ENCODE measurements around the gene LSMEM2. TPM values are rescaled to one million over a fixed set of nuclear protein-coding genes. Genes with fewer than 3 reads are reported as not detected.
A peak's percentile ranks its signal among the peaks of the same experiment; 100 is the strongest.

Gene LSMEM2
- total RNA-seq, 3 donors from 2014 or later (not counting 1 experiment from before 2014, with no cell fraction given), result not detected

DNA sequence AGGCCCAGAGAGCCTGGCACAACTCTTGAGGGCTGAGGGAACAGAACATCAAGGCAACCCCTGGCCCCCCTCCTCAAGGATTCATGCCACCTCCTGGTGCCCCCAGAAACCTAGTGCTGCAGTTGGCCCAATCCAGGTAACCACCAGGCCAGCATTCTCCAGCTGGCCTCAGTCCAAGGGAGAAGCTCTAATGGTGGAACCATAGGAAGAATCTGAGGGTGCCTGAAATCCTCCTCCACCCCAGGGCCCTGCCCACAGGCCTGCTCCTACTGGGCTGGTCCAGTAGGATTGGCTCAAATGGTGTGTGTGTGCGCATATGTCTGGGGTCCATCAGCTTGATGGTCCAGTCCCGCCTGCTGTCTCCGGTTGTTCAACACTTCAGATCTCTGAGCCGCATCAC, 35.9 kb downstream of the LSMEM2 start:
- no peak overlapping the region for H3K4me3 ChIP-seq (ENCODE audit: low read length)
- ATAC-seq (no peak), DNase-seq (no peak)
- no peak overlapping the region for H3K27ac ChIP-seq (ENCODE audit: low read length)
- H3K36me3 Mint-ChIP-seq, result no peaks in the 10 kb centered on the region
- peak overlapping the region in 1 of 2 donors; percentile 50 for H3K27ac Mint-ChIP-seq
- no peaks in the 10 kb centered on the region for H3K27me3 Mint-ChIP-seq (ENCODE audit: low read depth in 2 of 2)
- H3K9me3 Mint-ChIP-seq, result no peaks in the 10 kb centered on the region
- no peaks in the 10 kb centered on the region for H3K9me3 ChIP-seq (ENCODE audit: control insufficient read depth, insufficient read depth, low read length)
- WGBS (ENCODE audit: insufficient coverage), result 100% methylated on average over 4 of the region's 4 CpGs
- H3K36me3 ChIP-seq (ENCODE audit: control insufficient read depth, insufficient read depth, low read length), result no peaks in the 10 kb centered on the region
- TF ChIP-seq CTCF (IDR thresholded peaks at IDR 0.05), result no peak
- peaks cover 40% of the 10 kb centered on the region for H3K4me1 ChIP-seq (ENCODE audit: control insufficient read depth, insufficient read depth, low read length)
- no peak overlapping the region for H3K4me3 Mint-ChIP-seq
- peaks cover 22 to 23% of the 10 kb centered on the region in 2 donors for H3K4me1 Mint-ChIP-seq
- no peaks in the 10 kb centered on the region for H3K27me3 ChIP-seq (ENCODE audit: control insufficient read depth, insufficient read depth, low read length)
- intact Hi-C loops (cut with micrococcal nuclease), result no loop called here

DNA sequence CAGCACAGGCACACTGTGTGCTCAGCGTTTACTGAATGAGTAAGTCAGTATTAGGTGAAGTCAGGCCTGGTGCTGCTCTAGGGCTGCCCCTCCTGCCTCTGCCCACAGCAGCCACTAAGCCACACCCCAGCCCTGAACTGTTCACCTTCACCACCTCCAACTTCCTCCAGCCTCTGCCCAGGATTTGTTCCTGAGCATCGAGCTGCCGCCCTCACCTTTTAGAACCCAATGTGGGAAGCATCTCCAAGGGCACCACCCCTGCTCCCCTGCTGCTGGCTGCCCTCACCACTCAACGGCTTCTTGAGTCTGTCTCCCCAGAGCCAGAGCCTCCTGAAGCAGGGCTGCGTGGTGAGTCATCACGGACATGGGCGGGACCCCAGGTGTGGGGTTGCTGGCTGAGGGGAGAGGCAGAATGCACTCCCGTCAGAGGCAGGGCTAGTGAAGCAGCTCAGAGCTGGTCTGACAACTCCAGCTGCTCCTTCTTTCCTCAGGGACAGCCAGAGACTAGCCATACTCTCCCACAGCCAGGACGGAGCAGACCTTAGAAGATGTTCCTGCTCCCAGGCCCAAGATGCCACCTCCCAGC, 37.9 kb downstream of the LSMEM2 start:
- Histone ChIP-seq H3K36me3 (ENCODE audit: control insufficient read depth, insufficient read depth, low read length) (no peaks in the 10 kb centered on the region), H3K27ac (ENCODE audit: low read length) (peak overlapping the region; percentile 39), H3K9me3 (ENCODE audit: control insufficient read depth, insufficient read depth, low read length) (no peaks in the 10 kb centered on the region), H3K4me1 (ENCODE audit: control insufficient read depth, insufficient read depth, low read length) (peaks cover 56% of the 10 kb centered on the region), H3K27me3 (ENCODE audit: control insufficient read depth, insufficient read depth, low read length) (no peaks in the 10 kb centered on the region), H3K4me3 (ENCODE audit: low read length) (no peak overlapping the region)
- no peak for TF ChIP-seq CTCF (IDR thresholded peaks at IDR 0.05)
- peak in 1 of 2 donors; percentile 76 for DNase-seq
- Mint-ChIP-seq H3K27ac (peak overlapping the region; percentile 60 to 87), H3K4me1 (peaks cover 22 to 32% of the 10 kb centered on the region in 2 donors), H3K27me3 (ENCODE audit: low read depth in 2 of 2) (no peaks in the 10 kb centered on the region), H3K36me3 (no peaks in the 10 kb centered on the region), H3K4me3 (peak overlapping the region; percentile 22), H3K9me3 (no peaks in the 10 kb centered on the region)
- intact Hi-C loops (cut with micrococcal nuclease), result no loop called here
- peak in 1 of 3 donors; percentile 32 for ATAC-seq
- WGBS (ENCODE audit: insufficient coverage), result 58% methylated on average over 9 of the region's 9 CpGs

GRCh38 chr3:50317300-50317699, 38.4 kb downstream of the LSMEM2 start:
- DNase-seq (no peak), ATAC-seq (no peak)
- no peak for TF ChIP-seq CTCF (IDR thresholded peaks at IDR 0.05)
- H3K27me3 Mint-ChIP-seq (ENCODE audit: low read depth in 2 of 2), result no peaks in the 10 kb centered on the region
- H3K4me3 Mint-ChIP-seq, result no peak overlapping the region
- Histone ChIP-seq H3K27me3 (ENCODE audit: control insufficient read depth, insufficient read depth, low read length) (no peaks in the 10 kb centered on the region), H3K4me1 (ENCODE audit: control insufficient read depth, insufficient read depth, low read length) (peaks cover 61% of the 10 kb centered on the region), H3K9me3 (ENCODE audit: control insufficient read depth, insufficient read depth, low read length) (no peaks in the 10 kb centered on the region), H3K36me3 (ENCODE audit: control insufficient read depth, insufficient read depth, low read length) (no peaks in the 10 kb centered on the region), H3K4me3 (ENCODE audit: low read length) (no peak overlapping the region), H3K27ac (ENCODE audit: low read length) (peak overlapping the region; percentile 39)
- WGBS (ENCODE audit: insufficient coverage), result 89% methylated on average over 5 of the region's 6 CpGs
- no peaks in the 10 kb centered on the region for H3K36me3 Mint-ChIP-seq
- H3K9me3 Mint-ChIP-seq, result no peaks in the 10 kb centered on the region
- peak overlapping the region in 1 of 2 donors; percentile 87 for H3K27ac Mint-ChIP-seq
- peaks cover 22 to 32% of the 10 kb centered on the region in 2 donors for H3K4me1 Mint-ChIP-seq
- intact Hi-C loops (cut with micrococcal nuclease), result no loop called here

DNA sequence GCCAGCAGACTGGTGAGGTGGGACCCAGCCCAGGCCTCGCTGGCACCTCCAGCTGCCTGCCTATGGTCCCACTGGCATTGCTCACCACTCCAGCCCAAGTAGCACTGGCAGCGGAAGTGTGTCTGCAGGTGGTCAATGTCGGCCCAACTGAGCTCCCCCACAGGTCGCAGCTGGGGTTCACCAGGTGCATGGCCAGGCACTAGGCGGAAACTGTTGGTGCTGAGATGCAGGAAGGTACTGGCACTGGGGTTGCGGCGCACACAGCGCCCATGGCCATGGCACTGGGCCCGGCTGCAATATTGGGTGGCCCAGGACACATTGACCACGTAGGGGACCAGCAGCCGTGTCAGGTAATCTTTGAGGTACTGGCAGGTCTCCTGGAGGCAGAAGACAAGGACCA, 39.3 kb downstream of the LSMEM2 start:
- no peaks in the 10 kb centered on the region for H3K27me3 Mint-ChIP-seq (ENCODE audit: low read depth in 2 of 2)
- no peak for ATAC-seq
- Histone ChIP-seq H3K4me1 (ENCODE audit: control insufficient read depth, insufficient read depth, low read length) (peaks cover 67% of the 10 kb centered on the region), H3K27me3 (ENCODE audit: control insufficient read depth, insufficient read depth, low read length) (no peaks in the 10 kb centered on the region), H3K9me3 (ENCODE audit: control insufficient read depth, insufficient read depth, low read length) (no peaks in the 10 kb centered on the region), H3K4me3 (ENCODE audit: low read length) (no peak overlapping the region), H3K27ac (ENCODE audit: low read length) (no peak overlapping the region), H3K36me3 (ENCODE audit: control insufficient read depth, insufficient read depth, low read length) (no peaks in the 10 kb centered on the region)
- H3K27ac Mint-ChIP-seq, result peak overlapping the region; percentile 38 to 76
- TF ChIP-seq CTCF (IDR thresholded peaks at IDR 0.05), result no peak
- H3K9me3 Mint-ChIP-seq, result no peaks in the 10 kb centered on the region
- H3K4me3 Mint-ChIP-seq, result peak overlapping the region; percentile 72
- intact Hi-C loops (cut with micrococcal nuclease), result no loop called here
- H3K36me3 Mint-ChIP-seq, result no peaks in the 10 kb centered on the region
- DNase-seq, result no peak
- 86% methylated on average over 11 of the region's 11 CpGs for WGBS (ENCODE audit: insufficient coverage)
- peaks cover 22 to 32% of the 10 kb centered on the region in 2 donors for H3K4me1 Mint-ChIP-seq

Measured in natural killer cell (primary cell).